ENCODE data around the gene INTS6. TPM values are rescaled to one million over a fixed set of nuclear protein-coding genes. Genes with fewer than 3 reads are reported as not detected.

Gene INTS6
- 40.4 and 67.6 TPM in 2 replicates for total RNA-seq

GRCh38 chr13:51452361-51453206, at the start of gene INTS6:
Gene INTS6, minus strand, starts transcription at chr13:51453036. Its CDS starts 511 bp downstream, at chr13:51452525.
- peak; percentile 98 for DNase-seq (ENCODE audit: low read depth, low spot score)

GRCh38 chr13:51502153-51502651, 49.4 kb upstream of the INTS6 start:
- DNase-seq (ENCODE audit: low read depth, low spot score), result no peak

- no peak for DNase-seq (ENCODE audit: low read depth, low spot score)
Observed at GRCh38 chr13:51501592-51502152, 48.8 kb upstream of the INTS6 start.

- DNase-seq (ENCODE audit: low read depth, low spot score), result no peak
Observed at GRCh38 chr13:51501096-51501495, 48.3 kb upstream of the INTS6 start.

GRCh38 chr13:51500687-51501086, 47.9 kb upstream of the INTS6 start:
- no peak for DNase-seq (ENCODE audit: low read depth, low spot score)

- DNase-seq (ENCODE audit: low read depth, low spot score), result no peak
Observed at GRCh38 chr13:51499841-51500240, 47.0 kb upstream of the INTS6 start.

GRCh38 chr13:51495316-51495715, 42.5 kb upstream of the INTS6 start:
- DNase-seq (ENCODE audit: low read depth, low spot score), result no peak

- no peak for DNase-seq (ENCODE audit: low read depth, low spot score)
Observed at GRCh38 chr13:51494156-51494555, 41.3 kb upstream of the INTS6 start.

- no peak for DNase-seq (ENCODE audit: low read depth, low spot score)
Observed at GRCh38 chr13:51488212-51488611, 35.4 kb upstream of the INTS6 start.

- DNase-seq (ENCODE audit: low read depth, low spot score), result no peak
Observed at GRCh38 chr13:51481656-51482055, 28.8 kb upstream of the INTS6 start.

- no peak for DNase-seq (ENCODE audit: low read depth, low spot score)
Observed at GRCh38 chr13:51479199-51479523, 26.3 kb upstream of the INTS6 start.

GRCh38 chr13:51478418-51479198, 25.8 kb upstream of the INTS6 start:
- no peak for DNase-seq (ENCODE audit: low read depth, low spot score)

- DNase-seq (ENCODE audit: low read depth, low spot score), result no peak
Observed at GRCh38 chr13:51477653-51478324, 25.0 kb upstream of the INTS6 start.

GRCh38 chr13:51477149-51477548, 24.3 kb upstream of the INTS6 start:
- no peak for DNase-seq (ENCODE audit: low read depth, low spot score)

- DNase-seq (ENCODE audit: low read depth, low spot score), result no peak
Observed at GRCh38 chr13:51475727-51476501, 23.1 kb upstream of the INTS6 start.

- DNase-seq (ENCODE audit: low read depth, low spot score), result no peak
Observed at GRCh38 chr13:51469790-51470189, 17.0 kb upstream of the INTS6 start.

- DNase-seq (ENCODE audit: low read depth, low spot score), result no peak
Observed at GRCh38 chr13:51467730-51468129, 14.9 kb upstream of the INTS6 start.

- DNase-seq (ENCODE audit: low read depth, low spot score), result no peak
Observed at GRCh38 chr13:51465124-51465523, 12.3 kb upstream of the INTS6 start.

GRCh38 chr13:51457086-51457815, 4.4 kb upstream of the INTS6 start:
- no peak for DNase-seq (ENCODE audit: low read depth, low spot score)

- no peak for DNase-seq (ENCODE audit: low read depth, low spot score)
Observed at GRCh38 chr13:51456510-51456909, 3.7 kb upstream of the INTS6 start.

Measured in pulmonary artery endothelial cell (primary cell).